ENCODE results near the gene HOXD4. TPM values are rescaled to one million over a fixed set of nuclear protein-coding genes. Genes with fewer than 3 reads are reported as not detected.

Gene HOXD4
- total RNA-seq, result not detected in 2 replicates

- no peak within 1 kb of the TSS for H3K4me3 Mint-ChIP-seq
- intact Hi-C loops (cut with micrococcal nuclease), result no loop called here
- H3K27me3 Mint-ChIP-seq (ENCODE audit: insufficient read depth), result peaks cover 82% of the 10 kb centered on the region
- DNase-seq (ENCODE audit: low spot score), result no peak
- peak within 1 kb of the TSS; percentile 9 for H3K27ac Mint-ChIP-seq
- H3K36me3 Mint-ChIP-seq (ENCODE audit: low read depth), result no peaks in the 10 kb centered on the region
- no peaks in the 10 kb centered on the region for H3K9me3 Mint-ChIP-seq
- no peaks in the 10 kb centered on the region for H3K4me1 Mint-ChIP-seq (ENCODE audit: low read depth)
Measured at GRCh38 chr2:176151442-176152287, at the start of gene HOXD4. TSS of gene HOXD4 (plus strand) at chr2:176151550. CDS start at chr2:176151634, 84 bp downstream.

- Mint-ChIP-seq H3K27ac (no peak overlapping the region), H3K9me3 (no peaks in the 10 kb centered on the region), H3K4me1 (ENCODE audit: low read depth) (peaks cover 12% of the 10 kb centered on the region), H3K4me3 (no peak overlapping the region), H3K36me3 (ENCODE audit: low read depth) (peaks cover 3% of the 10 kb centered on the region), H3K27me3 (ENCODE audit: insufficient read depth) (peaks cover 88% of the 10 kb centered on the region)
- no peak for DNase-seq (ENCODE audit: low spot score)
- intact Hi-C loops (cut with micrococcal nuclease), result no loop called here
Measured at GRCh38 chr2:176101842-176102241, 49.5 kb upstream of the HOXD4 start.

- Mint-ChIP-seq H3K27me3 (ENCODE audit: insufficient read depth) (peaks cover 87% of the 10 kb centered on the region), H3K27ac (no peak overlapping the region), H3K4me1 (ENCODE audit: low read depth) (peaks cover 7% of the 10 kb centered on the region), H3K4me3 (no peak overlapping the region), H3K36me3 (ENCODE audit: low read depth) (peaks cover 3% of the 10 kb centered on the region), H3K9me3 (no peaks in the 10 kb centered on the region)
- intact Hi-C loops (cut with micrococcal nuclease), result no loop called here
- DNase-seq (ENCODE audit: low spot score), result no peak
Measured at GRCh38 chr2:176102309-176102866, 49.0 kb upstream of the HOXD4 start.

GRCh38 chr2:176103194-176103593, 48.2 kb upstream of the HOXD4 start:
- Mint-ChIP-seq H3K4me3 (no peak overlapping the region), H3K9me3 (no peaks in the 10 kb centered on the region), H3K36me3 (ENCODE audit: low read depth) (peaks cover 3% of the 10 kb centered on the region), H3K27me3 (ENCODE audit: insufficient read depth) (peaks cover 79% of the 10 kb centered on the region), H3K4me1 (ENCODE audit: low read depth) (peaks cover 7% of the 10 kb centered on the region), H3K27ac (no peak overlapping the region)
- DNase-seq (ENCODE audit: low spot score), result no peak
- intact Hi-C loops (cut with micrococcal nuclease), result no loop called here

GRCh38 chr2:176103742-176104315, 47.5 kb upstream of the HOXD4 start:
- H3K27ac Mint-ChIP-seq, result no peak overlapping the region
- intact Hi-C loops (cut with micrococcal nuclease), result no loop called here
- H3K4me3 Mint-ChIP-seq, result no peak overlapping the region
- no peaks in the 10 kb centered on the region for H3K9me3 Mint-ChIP-seq
- DNase-seq (ENCODE audit: low spot score), result no peak
- peaks cover 3% of the 10 kb centered on the region for H3K36me3 Mint-ChIP-seq (ENCODE audit: low read depth)
- H3K4me1 Mint-ChIP-seq (ENCODE audit: low read depth), result peaks cover 7% of the 10 kb centered on the region
- peaks cover 77% of the 10 kb centered on the region for H3K27me3 Mint-ChIP-seq (ENCODE audit: insufficient read depth)

GRCh38 chr2:176104316-176105077, 46.9 kb upstream of the HOXD4 start:
- Mint-ChIP-seq H3K4me3 (no peak overlapping the region), H3K27me3 (ENCODE audit: insufficient read depth) (peaks cover 77% of the 10 kb centered on the region), H3K27ac (no peak overlapping the region), H3K4me1 (ENCODE audit: low read depth) (peaks cover 7% of the 10 kb centered on the region), H3K9me3 (no peaks in the 10 kb centered on the region), H3K36me3 (ENCODE audit: low read depth) (peaks cover 3% of the 10 kb centered on the region)
- no peak for DNase-seq (ENCODE audit: low spot score)
- intact Hi-C loops (cut with micrococcal nuclease), result no loop called here

- H3K9me3 Mint-ChIP-seq, result no peaks in the 10 kb centered on the region
- peaks cover 7% of the 10 kb centered on the region for H3K4me1 Mint-ChIP-seq (ENCODE audit: low read depth)
- intact Hi-C loops (cut with micrococcal nuclease), result no loop called here
- no peak for DNase-seq (ENCODE audit: low spot score)
- peaks cover 82% of the 10 kb centered on the region for H3K27me3 Mint-ChIP-seq (ENCODE audit: insufficient read depth)
- H3K27ac Mint-ChIP-seq, result peak overlapping the region; percentile 59
- peaks cover 3% of the 10 kb centered on the region for H3K36me3 Mint-ChIP-seq (ENCODE audit: low read depth)
- H3K4me3 Mint-ChIP-seq, result no peak overlapping the region
Measured at GRCh38 chr2:176105078-176105729, 46.1 kb upstream of the HOXD4 start.

- Mint-ChIP-seq H3K4me1 (ENCODE audit: low read depth) (peaks cover 7% of the 10 kb centered on the region), H3K27me3 (ENCODE audit: insufficient read depth) (peaks cover 79% of the 10 kb centered on the region), H3K9me3 (no peaks in the 10 kb centered on the region), H3K36me3 (ENCODE audit: low read depth) (peaks cover 3% of the 10 kb centered on the region), H3K27ac (peak overlapping the region; percentile 59), H3K4me3 (no peak overlapping the region)
- intact Hi-C loops (cut with micrococcal nuclease), result no loop called here
- no peak for DNase-seq (ENCODE audit: low spot score)
Measured at GRCh38 chr2:176105730-176106580, 45.4 kb upstream of the HOXD4 start.

GRCh38 chr2:176106581-176107539, 44.5 kb upstream of the HOXD4 start, which contains the start of gene HOXD11:
TSS of gene HOXD11 (plus strand) at chr2:176107280. CDS start at chr2:176107356, 76 bp downstream.
- DNase-seq (ENCODE audit: low spot score), result no peak
- peaks cover 3% of the 10 kb centered on the region for H3K36me3 Mint-ChIP-seq (ENCODE audit: low read depth)
- H3K27me3 Mint-ChIP-seq (ENCODE audit: insufficient read depth), result peaks cover 79% of the 10 kb centered on the region
- H3K4me3 Mint-ChIP-seq, result no peak within 1 kb of the TSS
- peaks cover 7% of the 10 kb centered on the region for H3K4me1 Mint-ChIP-seq (ENCODE audit: low read depth)
- H3K27ac Mint-ChIP-seq, result peak within 1 kb of the TSS; percentile 59
- H3K9me3 Mint-ChIP-seq, result no peaks in the 10 kb centered on the region
- intact Hi-C loops (cut with micrococcal nuclease), result no loop called here

- H3K36me3 Mint-ChIP-seq (ENCODE audit: low read depth), result peaks cover 3% of the 10 kb centered on the region
- H3K27ac Mint-ChIP-seq, result no peak overlapping the region
- H3K4me1 Mint-ChIP-seq (ENCODE audit: low read depth), result peaks cover 7% of the 10 kb centered on the region
- no peak for DNase-seq (ENCODE audit: low spot score)
- no peak overlapping the region for H3K4me3 Mint-ChIP-seq
- H3K9me3 Mint-ChIP-seq, result no peaks in the 10 kb centered on the region
- intact Hi-C loops (cut with micrococcal nuclease), result no loop called here
- peaks cover 78% of the 10 kb centered on the region for H3K27me3 Mint-ChIP-seq (ENCODE audit: insufficient read depth)
Measured at GRCh38 chr2:176107731-176108181, 43.6 kb upstream of the HOXD4 start.

Measured in activated T-helper 1 cell treated with anti-CD3 and anti-CD28 coated beads, Interleukin-12 subunit alpha, Interleukin-12 subunit beta, Interleukin-2, Interleukin-4 antibody, amounts not matched to agents 30 ng/mL and 10 ng/mL and 1 ng/mL, durations not matched to agents 14 hours and 24 hours and 36 hours (primary cell).